Lower leg skin (tissue), 4 donors: ENCODE measurements around the gene GPR61. TPM values are rescaled to one million over a fixed set of nuclear protein-coding genes. Genes with fewer than 3 reads are reported as not detected.

Experiments
- DNase-seq, 2 donors: peaks; one replicate each; pipeline ENCODE4 v3.0.0-alpha.2; 2019; ENCODE audit warnings: low spot score in 2 of 2
- H3K4me3 ChIP-seq: fragments of 200-600 bp; sonication (generic); 2 replicates; pipeline ENCODE4 v1.5.1; 2017; ENCODE audit warnings: mild to moderate bottlenecking, low read depth; ENCODE audit not compliant: poor library complexity, severe bottlenecking
- CTCF ChIP-seq, 3 donors: fragments of 450-650 bp; IDR thresholded peaks; one replicate each; pipeline ENCODE4 v1.5.1; 2016; ENCODE audit warnings: antibody characterized with exemption in 3 of 3, mild to moderate bottlenecking in 3 of 3, moderate library complexity in 2 of 3
- POLR2A ChIP-seq, 2 donors: fragments of 450-650 bp; IDR thresholded peaks; one replicate each; pipeline ENCODE4 v1.6.1; 2016 to 2017; ENCODE audit warnings: antibody characterized with exemption in 2 of 2, mild to moderate bottlenecking in 1 of 2, moderate library complexity in 1 of 2
- WGBS, 2 donors: methylation state at CpG; one replicate each; pipeline ENCODE4 v1.1.5; 2018; 5-methylcytosine and 5-hydroxymethylcytosine counted together
- intact Hi-C: fragments of 100-400 bp; cut with DNase I; formaldehyde crosslinking; loops from one replicate; pipeline ENCODE4 v1.15.0; 2023; ENCODE audit warnings: low total_unique reads
- total RNA-seq, 4 donors: library from RNA; depleted of rRNA; stranded (reverse); fragments of >200 nt; gene quantifications; one replicate each; pipeline ENCODE4 v1.1.0, GENCODE V29; 2016

GPR61 gene
- total RNA-seq, 4 donors from 2014 or later, result 1.0 TPM; not detected in 3

GRCh38 chr1:109503935-109504334, 35.7 kb upstream of the GPR61 start:
- TF ChIP-seq POLR2A (IDR thresholded peaks at IDR 0.05), result no peak
- no peak for TF ChIP-seq CTCF (IDR thresholded peaks at IDR 0.05)
- 42 to 49% methylated on average over 5 of the region's 5 CpGs for WGBS, 2 donors
- no peak overlapping the region for H3K4me3 ChIP-seq
- DNase-seq, result no peak
- intact Hi-C loops, result no loop called here

DNA sequence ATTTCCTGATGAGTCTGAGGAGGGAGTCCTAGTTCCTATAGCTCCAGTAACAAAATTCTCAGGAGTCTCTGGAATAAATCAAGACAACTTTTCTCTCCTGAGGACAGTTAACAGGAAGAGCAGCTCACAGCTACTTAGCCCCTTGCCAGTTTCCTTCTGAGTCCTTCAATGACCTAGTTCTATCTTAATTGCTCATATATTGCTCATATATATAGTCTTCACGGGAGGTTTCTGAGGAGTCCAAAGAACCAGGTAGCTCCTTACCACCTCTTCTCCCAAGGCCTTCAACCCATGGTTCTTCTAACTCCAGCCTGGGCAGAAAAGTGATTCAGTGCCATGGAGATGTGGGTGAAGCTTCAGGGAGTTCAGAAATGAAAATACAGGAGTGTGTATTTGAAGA, 34.7 kb upstream of the GPR61 start:
- TF ChIP-seq POLR2A (IDR thresholded peaks at IDR 0.05) (no peak), CTCF (IDR thresholded peaks at IDR 0.05) (no peak)
- H3K4me3 ChIP-seq, result no peak overlapping the region
- 58 to 79% methylated on average over 1 of the region's 1 CpG for WGBS, 2 donors
- DNase-seq, result no peak
- intact Hi-C loops, result no loop called here

DNA sequence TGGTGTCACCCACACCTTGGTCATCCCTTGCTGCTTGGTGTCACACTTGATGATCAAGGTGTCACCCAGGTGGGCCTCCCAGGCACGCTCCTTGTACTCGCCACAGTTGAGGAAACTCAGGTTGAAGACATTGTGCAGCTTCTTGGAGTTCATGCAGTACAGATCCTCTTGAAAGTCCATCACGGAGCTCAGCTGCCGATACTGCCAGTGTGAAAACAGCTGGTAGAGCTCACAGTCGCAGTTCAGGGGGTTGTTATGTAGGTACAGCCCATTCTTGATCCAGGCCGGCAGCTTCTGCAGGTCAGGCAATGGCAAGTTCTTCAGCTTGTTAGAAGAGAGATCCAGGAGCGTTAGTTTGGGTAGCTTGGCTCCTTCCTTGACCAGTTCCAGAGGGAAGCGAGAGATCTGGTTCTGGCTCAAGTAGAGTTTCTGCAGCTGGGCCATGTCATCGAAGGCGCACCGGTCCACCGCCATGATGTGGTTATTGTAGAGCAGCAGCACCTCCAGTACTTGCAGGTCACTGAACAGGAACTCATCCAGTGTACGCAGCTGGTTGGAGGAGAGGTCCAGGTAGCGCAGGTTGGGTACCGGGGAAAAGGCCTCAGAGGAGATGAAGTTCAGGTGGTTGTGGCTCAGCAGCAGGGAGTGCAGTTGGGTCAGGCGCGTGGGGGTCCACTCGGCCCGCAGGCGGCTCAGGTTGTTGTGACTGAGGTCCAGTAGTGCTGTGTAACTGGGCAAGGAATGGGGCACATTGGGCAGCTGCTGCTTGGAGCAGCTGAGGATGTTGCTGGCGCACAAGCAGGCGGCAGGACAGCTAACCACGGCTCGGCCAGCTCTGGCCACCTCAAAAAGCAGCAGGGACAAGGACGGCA, 31.4 kb upstream of the GPR61 start:
- 92 to 95% methylated on average over 25 of the region's 25 CpGs for WGBS, 2 donors
- H3K4me3 ChIP-seq, result no peak overlapping the region
- no peak for TF ChIP-seq CTCF (IDR thresholded peaks at IDR 0.05)
- no peak for TF ChIP-seq POLR2A (IDR thresholded peaks at IDR 0.05)
- intact Hi-C loops, result no loop called here
- no peak for DNase-seq

- TF ChIP-seq CTCF (IDR thresholded peaks at IDR 0.05) (no peak), POLR2A (IDR thresholded peaks at IDR 0.05) (no peak)
- WGBS, 2 donors, result 65 to 71% methylated on average over 7 of the region's 7 CpGs
- DNase-seq, result no peak
- intact Hi-C loops, result no loop called here
- H3K4me3 ChIP-seq, result no peak overlapping the region
Observed at GRCh38 chr1:109508873-109509175, 30.8 kb upstream of the GPR61 start.

GRCh38 chr1:109509176-109510134, 30.2 kb upstream of the GPR61 start, which contains the start of gene AMIGO1:
Gene AMIGO1 (minus strand): TSS chr1:109509727. CDS start chr1:109508912, 815 bp downstream.
- H3K4me3 ChIP-seq, result peak within 1 kb of the TSS; percentile 42
- 1 to 2% methylated on average over 26 to 47 of the region's 100 CpGs for WGBS, 2 donors
- intact Hi-C loops, result no loop called here
- TF ChIP-seq POLR2A (IDR thresholded peaks at IDR 0.05), result no peak
- TF ChIP-seq CTCF (IDR thresholded peaks at IDR 0.05), result no peak
- no peak for DNase-seq
